Liver (tissue), 3 donors: ENCODE measurements around the gene DDX5.

Experiments
- EGR1 ChIP-seq, 2 donors: IDR thresholded peaks; 2 replicates each; pipeline ENCODE4 v1.6.1; 2016 to 2018; ENCODE audit warnings: antibody characterized with exemption in 2 of 2, low read depth in 2 of 2
- NR2F2 ChIP-seq: IDR thresholded peaks from 2 replicates; pipeline ENCODE4 v1.6.1; 2016; ENCODE audit warnings: antibody characterized with exemption
- RAD21 ChIP-seq, 2 donors: IDR thresholded peaks; 2 replicates each; pipeline ENCODE4 v1.6.1; 2016; ENCODE audit warnings: antibody characterized with exemption in 2 of 2, mild to moderate bottlenecking in 2 of 2
- SP1 ChIP-seq: IDR thresholded peaks from 2 replicates; pipeline ENCODE4 v1.6.1; 2018; ENCODE audit warnings: antibody characterized with exemption, mild to moderate bottlenecking
- TAF1 ChIP-seq: conservative IDR thresholded peaks from 2 replicates; pipeline ENCODE4 v1.6.1; 2016; ENCODE audit warnings: antibody characterized with exemption, mild to moderate bottlenecking
- YY1 ChIP-seq: IDR thresholded peaks from 2 replicates; pipeline ENCODE4 v1.6.1; 2016; ENCODE audit warnings: antibody characterized with exemption, mild to moderate bottlenecking
- TF ChIP-seq, protein P1 (sequence below): fragments of 150-350 bp; IDR thresholded peaks from 2 replicates; pipeline ENCODE4 v1.5.1; 2017; ENCODE audit warnings: improper control_type of control experiment, low read depth, low read length; ENCODE audit not compliant: missing input control
- TF ChIP-seq, protein P2 (sequence below): IDR thresholded peaks from 2 replicates; pipeline ENCODE4 v1.6.1; 2016; ENCODE audit warnings: antibody characterized with exemption
- TF ChIP-seq, protein P3 (sequence below): IDR thresholded peaks from 2 replicates; pipeline ENCODE4 v1.6.1; 2016; ENCODE audit warnings: antibody characterized with exemption, mild to moderate bottlenecking
- TF ChIP-seq, protein P4 (sequence below): IDR thresholded peaks from 2 replicates; pipeline ENCODE4 v1.6.1; 2016; ENCODE audit warnings: antibody characterized with exemption
- TF ChIP-seq, protein P5 (sequence below): IDR thresholded peaks from 2 replicates; pipeline ENCODE4 v1.6.1; 2016; ENCODE audit warnings: antibody characterized with exemption
- donor health status: healthy.
- donor health status: healthy.

DNA sequence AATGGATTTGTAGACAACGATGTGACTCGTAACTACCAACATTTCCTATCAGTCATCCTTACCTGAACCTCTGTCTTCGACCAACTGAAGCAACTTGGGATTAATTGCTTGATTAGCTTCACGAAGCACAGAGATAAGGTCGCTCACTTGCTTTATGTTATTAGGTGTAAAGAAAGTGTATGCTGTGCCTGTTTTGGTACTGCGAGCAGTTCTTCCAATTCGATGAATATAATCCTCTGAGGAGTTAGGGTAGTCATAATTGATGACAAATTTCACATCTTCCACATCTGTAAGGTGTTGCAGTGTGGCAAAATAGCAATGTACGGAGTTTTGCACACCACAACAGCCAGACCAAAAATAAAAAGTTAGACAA is 5.6 kb downstream of the DDX5 start:
- TF ChIP-seq, protein P1, sequence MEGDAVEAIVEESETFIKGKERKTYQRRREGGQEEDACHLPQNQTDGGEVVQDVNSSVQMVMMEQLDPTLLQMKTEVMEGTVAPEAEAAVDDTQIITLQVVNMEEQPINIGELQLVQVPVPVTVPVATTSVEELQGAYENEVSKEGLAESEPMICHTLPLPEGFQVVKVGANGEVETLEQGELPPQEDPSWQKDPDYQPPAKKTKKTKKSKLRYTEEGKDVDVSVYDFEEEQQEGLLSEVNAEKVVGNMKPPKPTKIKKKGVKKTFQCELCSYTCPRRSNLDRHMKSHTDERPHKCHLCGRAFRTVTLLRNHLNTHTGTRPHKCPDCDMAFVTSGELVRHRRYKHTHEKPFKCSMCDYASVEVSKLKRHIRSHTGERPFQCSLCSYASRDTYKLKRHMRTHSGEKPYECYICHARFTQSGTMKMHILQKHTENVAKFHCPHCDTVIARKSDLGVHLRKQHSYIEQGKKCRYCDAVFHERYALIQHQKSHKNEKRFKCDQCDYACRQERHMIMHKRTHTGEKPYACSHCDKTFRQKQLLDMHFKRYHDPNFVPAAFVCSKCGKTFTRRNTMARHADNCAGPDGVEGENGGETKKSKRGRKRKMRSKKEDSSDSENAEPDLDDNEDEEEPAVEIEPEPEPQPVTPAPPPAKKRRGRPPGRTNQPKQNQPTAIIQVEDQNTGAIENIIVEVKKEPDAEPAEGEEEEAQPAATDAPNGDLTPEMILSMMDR = no peak
- TF ChIP-seq SP1 (no peak), YY1 (no peak), RAD21 (IDR thresholded peaks at IDR 0.05) (no peak), NR2F2 (no peak), TAF1 (no peak), EGR1 (IDR thresholded peaks at IDR 0.05; ENCODE audit: low read depth in 2 of 2) (no peak)
- TF ChIP-seq, protein P2, sequence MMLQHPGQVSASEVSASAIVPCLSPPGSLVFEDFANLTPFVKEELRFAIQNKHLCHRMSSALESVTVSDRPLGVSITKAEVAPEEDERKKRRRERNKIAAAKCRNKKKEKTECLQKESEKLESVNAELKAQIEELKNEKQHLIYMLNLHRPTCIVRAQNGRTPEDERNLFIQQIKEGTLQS = no peak
- TF ChIP-seq, protein P3, sequence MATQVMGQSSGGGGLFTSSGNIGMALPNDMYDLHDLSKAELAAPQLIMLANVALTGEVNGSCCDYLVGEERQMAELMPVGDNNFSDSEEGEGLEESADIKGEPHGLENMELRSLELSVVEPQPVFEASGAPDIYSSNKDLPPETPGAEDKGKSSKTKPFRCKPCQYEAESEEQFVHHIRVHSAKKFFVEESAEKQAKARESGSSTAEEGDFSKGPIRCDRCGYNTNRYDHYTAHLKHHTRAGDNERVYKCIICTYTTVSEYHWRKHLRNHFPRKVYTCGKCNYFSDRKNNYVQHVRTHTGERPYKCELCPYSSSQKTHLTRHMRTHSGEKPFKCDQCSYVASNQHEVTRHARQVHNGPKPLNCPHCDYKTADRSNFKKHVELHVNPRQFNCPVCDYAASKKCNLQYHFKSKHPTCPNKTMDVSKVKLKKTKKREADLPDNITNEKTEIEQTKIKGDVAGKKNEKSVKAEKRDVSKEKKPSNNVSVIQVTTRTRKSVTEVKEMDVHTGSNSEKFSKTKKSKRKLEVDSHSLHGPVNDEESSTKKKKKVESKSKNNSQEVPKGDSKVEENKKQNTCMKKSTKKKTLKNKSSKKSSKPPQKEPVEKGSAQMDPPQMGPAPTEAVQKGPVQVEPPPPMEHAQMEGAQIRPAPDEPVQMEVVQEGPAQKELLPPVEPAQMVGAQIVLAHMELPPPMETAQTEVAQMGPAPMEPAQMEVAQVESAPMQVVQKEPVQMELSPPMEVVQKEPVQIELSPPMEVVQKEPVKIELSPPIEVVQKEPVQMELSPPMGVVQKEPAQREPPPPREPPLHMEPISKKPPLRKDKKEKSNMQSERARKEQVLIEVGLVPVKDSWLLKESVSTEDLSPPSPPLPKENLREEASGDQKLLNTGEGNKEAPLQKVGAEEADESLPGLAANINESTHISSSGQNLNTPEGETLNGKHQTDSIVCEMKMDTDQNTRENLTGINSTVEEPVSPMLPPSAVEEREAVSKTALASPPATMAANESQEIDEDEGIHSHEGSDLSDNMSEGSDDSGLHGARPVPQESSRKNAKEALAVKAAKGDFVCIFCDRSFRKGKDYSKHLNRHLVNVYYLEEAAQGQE = no peak
- TF ChIP-seq, protein P4, sequence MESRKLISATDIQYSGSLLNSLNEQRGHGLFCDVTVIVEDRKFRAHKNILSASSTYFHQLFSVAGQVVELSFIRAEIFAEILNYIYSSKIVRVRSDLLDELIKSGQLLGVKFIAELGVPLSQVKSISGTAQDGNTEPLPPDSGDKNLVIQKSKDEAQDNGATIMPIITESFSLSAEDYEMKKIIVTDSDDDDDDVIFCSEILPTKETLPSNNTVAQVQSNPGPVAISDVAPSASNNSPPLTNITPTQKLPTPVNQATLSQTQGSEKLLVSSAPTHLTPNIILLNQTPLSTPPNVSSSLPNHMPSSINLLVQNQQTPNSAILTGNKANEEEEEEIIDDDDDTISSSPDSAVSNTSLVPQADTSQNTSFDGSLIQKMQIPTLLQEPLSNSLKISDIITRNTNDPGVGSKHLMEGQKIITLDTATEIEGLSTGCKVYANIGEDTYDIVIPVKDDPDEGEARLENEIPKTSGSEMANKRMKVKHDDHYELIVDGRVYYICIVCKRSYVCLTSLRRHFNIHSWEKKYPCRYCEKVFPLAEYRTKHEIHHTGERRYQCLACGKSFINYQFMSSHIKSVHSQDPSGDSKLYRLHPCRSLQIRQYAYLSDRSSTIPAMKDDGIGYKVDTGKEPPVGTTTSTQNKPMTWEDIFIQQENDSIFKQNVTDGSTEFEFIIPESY = no peak
- TF ChIP-seq, protein P5, sequence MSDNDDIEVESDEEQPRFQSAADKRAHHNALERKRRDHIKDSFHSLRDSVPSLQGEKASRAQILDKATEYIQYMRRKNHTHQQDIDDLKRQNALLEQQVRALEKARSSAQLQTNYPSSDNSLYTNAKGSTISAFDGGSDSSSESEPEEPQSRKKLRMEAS = no peak
